ENCODE data around the gene PDILT.
"Not testable (repeated sequence)": the region's sequence is repeated elsewhere in the genome, so short reads cannot be mapped to it uniquely, and the experiment has no call there.

PDILT gene

DNA sequence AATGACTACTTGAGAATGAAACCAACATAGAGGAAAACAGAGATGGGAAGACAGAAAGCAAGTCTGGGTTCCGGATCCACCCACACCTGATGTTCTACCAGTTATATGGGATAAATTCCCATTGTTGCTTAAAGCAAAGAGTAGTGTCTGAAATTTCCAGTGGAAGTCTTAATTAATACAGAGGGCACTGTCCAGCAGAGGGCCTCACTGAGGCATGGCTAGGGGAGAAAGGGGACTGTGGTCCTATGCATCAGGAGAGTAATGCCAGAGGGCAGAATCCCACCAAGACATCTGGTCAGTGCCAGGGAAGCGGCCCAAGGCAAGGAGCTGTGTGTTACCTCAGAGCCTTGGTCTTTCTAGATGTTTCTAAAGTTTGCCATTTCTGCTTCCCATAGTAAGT, 44.5 kb downstream of the PDILT start:
- no peak for DNase-seq (ENCODE audit: low read depth)

DNA sequence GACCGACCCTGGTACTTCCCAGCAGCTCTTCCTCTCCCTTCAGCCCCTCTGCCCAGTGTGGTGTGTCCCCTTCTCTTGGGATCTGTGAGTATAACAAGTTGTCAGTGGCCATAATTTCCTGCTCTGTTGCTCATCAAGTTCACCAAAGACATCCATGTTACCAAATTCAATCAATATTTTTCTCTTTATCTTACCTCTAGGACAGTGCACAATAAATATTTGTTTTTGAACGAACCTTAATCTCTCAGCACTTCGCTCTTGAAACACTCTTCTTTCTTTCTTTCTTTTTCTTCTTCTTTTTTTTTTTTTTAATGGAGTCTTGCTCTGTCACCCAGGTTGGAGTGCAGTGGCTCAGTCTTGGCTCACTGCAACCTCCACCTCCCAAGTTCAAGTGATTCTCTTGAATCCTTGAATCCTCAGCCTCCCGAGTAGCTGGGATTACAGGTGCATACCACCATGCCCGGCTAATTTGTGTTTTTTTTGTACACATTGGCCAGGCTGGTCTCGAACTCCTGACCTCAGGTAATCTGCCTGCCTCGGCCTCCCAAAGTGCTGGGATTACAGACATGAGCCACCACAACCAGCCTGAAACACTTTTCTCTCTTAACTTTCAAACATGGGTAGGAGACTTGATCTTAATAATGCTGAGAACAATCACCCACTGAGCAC, 49.3 kb downstream of the PDILT start:
- no peak for DNase-seq (ENCODE audit: low read depth)

DNA sequence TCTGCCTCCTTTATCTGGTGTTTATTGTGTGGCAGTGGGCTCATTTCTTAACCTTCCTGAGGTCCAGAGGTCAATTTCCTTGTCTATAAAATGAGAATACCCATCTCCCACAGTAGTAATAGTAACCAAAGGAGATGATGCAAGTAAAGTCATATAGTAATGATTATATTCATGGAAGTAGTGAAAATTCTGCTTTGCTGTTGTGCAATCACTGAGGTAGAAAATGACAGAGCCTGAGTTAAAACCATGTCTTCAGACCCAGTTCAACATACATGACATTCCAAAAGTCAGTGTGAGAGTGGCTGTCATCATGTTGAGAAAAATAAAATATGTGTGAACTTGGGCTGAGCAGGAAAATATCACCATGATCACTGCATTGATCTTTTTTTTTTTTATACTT, 51.2 kb downstream of the PDILT start:
- DNase-seq (ENCODE audit: low read depth) = no peak

DNA sequence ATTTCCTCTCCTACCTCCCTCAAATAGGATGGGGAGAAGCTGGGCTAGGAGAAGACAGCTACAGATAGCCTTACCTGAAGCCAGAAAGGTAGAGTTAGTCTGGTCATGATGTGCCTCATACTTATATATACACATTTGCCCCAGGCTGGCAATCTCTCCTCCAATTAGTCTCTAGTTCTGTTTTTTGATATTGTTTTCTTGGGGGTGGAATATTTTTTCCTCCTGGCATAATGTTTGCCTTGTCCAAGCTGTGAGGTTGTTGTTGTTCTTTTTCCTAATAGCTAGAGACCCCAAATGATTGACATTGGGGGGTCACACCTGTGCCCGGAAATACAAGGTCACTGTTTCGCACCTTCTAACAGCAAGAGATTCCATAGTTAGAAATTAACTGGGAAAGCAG, 51.9 kb downstream of the PDILT start, which contains the start of gene UMOD:
TSS of gene UMOD (minus strand) at position 101 of the 400 bp plus-strand sequence. CDS start 1,978 bp downstream, outside the sequence.
- no peak for DNase-seq (ENCODE audit: low read depth)

DNA sequence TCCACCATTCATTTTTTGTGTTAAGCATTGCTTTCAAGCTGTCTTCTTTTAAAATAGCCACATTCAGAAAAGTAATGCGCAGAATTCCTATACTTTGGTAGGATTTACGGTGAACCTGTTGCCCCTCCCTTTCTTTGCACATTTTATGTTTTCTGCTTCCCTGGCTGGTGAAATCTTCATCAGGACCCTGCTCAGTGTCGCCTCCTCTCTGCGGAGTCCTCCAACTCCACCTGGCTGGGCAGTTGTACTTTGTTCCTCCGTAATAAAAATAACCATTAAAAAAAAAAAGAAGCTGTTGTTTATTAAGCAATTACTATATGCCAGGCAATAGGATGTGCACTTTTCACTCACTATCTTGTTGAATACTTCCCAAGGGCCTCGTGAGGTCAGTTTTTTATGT, 54.9 kb downstream of the PDILT start:
- no peak for DNase-seq (ENCODE audit: low read depth)

DNA sequence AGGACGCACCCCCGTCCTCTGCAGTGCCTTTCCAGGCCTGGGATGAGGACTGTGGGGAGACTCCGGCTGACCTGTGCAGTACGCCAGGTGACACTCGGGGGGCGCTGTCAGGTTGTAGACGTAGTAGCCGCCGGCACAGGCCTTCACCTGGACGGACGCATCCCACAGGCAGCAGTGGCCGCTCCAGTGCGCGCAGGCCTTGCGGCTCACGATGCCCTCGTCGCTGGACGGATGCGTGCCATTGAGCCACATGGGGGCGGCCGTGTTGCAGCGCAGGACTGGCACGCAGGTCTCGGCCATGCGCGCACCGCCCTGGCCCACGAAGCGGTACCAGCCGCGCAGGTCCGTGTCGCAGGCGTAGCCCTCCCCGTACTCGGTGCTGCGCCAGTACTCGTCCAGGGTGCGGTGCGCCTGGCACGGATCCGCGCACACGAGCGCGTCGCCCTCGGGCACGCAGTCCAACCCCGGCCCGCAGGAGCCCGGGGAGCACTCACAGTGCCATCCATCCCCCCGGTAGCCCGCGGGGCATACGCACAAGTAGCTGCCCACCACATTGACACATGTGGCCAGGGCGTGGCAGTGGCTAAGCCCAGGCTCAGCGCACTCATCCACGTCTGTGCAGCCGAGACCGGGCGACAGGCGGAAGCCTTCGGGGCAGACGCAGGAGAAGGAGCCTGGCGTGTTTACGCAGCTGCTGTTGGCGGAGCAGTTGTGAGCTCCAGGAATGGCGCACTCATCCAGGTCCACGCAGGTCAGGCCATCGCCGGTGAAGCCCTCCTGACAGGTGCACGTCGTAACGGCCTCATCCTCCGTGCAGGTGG, 56.0 kb downstream of the PDILT start:
- no peak for DNase-seq (ENCODE audit: low read depth)

DNA sequence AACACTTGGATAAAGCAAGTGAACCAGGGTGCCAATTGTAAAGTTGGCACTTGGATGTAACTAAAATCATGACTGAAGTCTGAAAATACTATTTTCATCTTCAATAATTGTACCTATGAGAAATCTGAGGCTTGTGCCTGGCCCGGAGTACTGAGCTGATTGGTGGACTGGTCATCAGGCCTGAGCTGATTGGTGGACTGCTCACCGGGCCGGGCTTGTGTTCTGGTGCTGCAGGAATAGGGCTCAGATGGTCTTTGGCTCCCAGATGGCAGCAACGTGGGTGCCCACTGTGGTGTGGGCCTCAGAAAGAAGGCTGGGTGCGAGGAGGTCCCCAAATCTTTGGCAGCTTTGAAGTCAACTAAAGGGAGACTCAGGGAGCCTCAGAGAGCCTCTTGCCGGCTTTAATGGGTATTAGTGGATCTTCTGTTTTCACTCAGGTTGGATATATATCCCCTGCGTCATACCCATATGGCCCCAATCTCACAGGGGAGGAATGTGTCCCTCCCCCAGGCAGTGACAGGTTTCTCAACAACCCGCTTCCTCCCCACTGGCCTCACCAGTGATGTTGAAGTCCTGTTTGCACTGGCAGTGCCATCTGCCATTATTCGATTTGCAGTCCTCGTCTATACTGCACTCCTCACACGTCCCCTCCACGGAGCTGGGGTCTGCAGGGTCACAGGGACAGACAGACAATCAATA, 56.7 kb downstream of the PDILT start:
- no peak for DNase-seq (ENCODE audit: low read depth)

DNA sequence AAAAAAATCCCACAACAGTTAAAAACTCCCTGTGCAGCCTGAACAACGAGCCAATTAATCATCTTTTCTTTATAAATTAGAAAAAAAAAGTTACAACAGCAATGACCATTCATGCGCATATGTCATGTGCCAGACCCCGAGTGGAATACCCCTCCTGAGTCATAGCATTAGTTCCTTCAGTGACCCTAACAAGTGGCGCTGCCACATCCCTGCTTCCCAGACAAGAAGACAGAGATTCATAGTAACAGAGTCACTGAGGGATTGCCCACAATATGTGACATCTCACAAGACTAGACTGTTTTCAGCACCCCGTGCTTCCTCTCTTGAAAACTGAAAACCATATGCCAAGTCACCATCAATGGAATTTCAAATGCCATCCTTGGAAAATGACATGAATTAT, 59.9 kb downstream of the PDILT start:
- DNase-seq (ENCODE audit: low read depth) = no peak

DNA sequence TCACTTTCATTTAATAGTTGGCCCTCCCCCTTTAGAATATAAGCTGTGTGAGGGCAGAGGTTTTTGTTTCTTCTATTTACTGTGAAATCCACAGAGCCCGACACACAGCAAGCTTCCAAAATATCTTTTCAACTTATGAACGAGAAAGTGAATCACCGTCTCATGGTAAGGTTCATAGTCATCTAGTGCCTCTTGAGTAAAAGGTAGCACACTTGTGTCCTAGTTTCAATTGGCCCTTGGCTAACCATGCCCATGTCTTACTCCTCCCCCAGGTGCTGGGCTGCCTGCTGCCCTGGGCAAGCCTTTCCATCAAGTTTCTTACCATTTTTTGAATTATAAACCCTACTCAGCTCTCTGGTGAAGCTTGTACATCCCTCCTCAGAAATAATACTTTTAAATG, 64.8 kb downstream of the PDILT start:
- DNase-seq (ENCODE audit: low read depth) = no peak

DNA sequence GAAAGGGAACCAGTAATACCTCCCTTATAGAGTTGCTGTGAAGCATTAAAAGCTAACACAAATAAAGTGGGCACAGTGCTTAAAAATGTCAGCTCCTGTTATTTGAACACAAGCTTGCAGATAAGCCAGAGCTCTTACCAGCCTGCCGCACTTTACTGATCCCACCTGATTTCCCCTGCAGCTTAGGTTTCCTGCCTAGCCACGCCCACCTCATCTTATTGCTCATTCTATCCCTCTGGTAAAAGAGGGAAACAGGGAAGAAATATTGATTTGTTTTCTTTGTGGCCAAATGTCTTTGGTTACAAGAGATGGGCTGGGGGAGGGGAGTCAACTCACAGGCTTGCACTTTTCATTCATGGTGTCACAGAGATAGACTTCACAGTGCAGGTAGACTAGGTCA, 67.6 kb downstream of the PDILT start:
- DNase-seq (ENCODE audit: low read depth) = no peak

DNA sequence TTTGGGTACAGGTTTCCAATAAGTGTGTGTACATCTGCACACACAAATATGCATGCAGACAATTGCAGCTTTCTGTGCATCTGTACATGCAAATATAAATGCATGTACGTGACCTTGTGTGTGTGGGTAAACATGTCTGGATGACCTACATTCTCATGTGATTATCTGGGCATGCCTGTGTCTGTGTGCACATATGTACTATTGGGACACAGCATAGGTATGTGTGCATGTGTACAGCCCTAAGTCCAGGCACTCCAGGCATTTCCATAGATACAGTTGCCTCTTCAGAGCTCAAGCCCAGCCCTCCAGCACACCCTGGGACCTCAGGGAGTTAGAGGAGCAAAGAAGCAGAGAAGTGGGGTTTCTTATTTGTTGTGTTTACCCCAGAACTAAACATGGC, 70.1 kb downstream of the PDILT start:
- no peak for DNase-seq (ENCODE audit: low read depth)

DNA sequence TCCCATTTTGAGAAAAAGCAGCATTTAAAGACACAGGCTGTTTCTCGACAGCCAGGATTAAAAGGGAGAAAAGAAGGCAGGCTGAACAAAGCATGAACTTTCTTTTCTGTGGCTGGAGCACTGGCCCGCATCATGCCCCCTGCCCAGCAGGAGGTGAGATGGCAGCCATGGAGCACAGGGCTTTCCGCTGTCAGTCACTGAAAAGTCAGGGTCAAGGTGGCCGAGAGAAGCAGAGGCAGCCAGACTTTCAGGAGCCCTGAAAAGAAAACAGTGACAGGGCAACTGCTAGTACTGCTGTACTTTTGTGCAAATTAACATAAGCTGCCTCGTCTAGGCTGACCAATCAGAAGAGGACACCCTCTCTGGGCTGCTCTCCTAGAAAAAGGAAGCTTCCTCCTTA, 71.4 kb downstream of the PDILT start:
- DNase-seq (ENCODE audit: low read depth) = no peak

DNA sequence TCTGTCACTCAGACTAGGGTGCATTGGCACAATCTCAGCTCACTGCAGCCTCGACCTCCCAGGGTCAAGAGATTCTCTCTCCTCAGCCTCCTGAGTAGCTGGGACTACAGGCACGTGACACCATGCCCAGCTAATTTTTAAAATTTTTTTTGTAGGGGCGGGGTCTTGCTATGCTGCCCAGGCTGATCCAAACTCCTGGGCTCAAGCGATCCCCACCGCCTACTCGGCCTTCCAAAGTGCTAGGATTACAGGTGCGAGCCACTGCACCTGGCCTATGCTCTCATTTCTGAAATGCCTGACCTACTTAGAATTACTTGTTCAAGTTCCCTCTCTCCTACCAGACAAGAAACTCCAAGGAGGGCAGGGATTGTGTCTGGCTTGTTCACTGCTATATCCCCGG, 72.1 kb downstream of the PDILT start:
- no peak for DNase-seq (ENCODE audit: low read depth)

DNA sequence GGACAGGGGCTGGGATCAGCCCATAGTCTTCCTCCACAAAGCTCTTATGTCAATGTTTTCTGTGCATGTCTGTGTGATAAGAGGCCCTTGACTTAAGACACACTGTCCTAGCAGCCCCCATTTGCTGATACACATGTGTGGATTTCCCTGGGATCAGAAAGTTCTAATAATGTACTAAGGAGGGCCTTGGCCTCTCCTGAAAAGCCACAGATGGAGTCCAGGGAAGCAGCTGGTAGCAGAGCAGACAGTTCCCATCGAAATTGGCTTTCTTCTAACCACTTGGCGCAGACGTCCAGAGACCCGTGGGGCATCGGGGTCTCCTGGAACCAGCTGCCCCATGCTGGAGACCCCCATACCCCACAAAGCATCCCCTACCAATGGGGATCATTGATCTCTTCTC, 72.9 kb downstream of the PDILT start:
- no peak for DNase-seq (ENCODE audit: low read depth)

DNA sequence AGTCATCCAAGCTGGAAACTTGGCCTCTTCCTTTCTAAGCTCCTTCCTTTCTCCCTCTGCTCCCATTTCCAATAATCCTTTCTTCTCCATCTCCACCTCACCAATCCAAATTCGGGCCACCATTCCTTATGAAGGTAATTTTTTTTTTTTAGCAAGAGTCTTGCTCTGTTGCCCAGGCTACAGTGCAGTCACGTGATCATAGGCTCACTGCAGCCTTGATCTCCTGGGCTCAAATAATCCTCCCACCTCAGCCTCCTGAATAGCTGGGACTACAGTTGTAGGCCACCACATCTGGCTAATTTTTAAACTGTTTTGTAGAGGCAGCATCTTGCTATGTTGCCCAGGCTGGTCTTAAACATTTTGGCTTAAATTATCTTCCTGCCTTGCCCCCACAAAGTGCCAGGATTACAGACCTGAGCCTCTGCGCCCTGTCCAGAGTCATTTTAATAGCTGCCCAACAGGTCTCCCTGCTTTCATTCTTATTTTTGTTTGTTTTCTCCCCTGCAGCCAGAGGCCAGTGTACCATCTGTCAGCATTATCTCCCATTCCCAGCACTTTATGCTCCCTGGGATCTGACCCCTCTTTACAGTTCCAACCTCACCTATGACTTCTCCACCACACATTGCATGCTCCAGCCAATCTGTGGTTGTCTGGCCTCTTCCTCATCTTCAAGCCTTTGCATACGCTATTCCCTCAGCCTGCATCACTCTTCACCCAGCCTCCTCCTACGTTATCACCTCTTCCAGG, 75.0 kb downstream of the PDILT start:
- DNase-seq (ENCODE audit: low read depth) = no peak

DNA sequence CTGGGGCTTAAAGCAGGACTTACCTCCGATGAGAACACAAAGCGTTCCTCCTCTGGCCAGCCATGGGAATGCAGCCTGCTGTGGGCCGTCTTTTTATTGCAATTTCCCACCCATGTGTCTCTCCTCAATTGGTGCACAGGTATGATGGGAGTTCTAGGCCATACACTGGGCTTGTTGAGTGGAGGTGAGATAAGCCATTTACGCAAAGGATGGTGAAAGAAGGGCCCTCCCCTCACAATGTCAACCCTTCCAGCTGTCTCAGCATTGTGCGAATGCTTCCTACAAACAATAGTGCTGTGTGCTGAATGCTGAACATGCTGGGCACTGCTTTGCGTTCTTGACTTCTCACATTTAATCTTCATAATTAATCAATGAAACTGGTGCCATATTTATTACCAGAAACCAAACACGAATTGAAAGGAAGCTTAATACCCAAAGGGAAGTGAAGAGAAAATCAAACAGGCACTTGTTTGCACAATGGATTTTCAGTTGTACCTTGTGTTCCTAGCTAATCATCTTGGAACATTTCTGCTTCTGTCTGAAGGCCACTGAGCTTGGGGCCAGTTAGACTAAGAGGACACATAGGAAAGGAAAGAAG, 77.0 kb downstream of the PDILT start, which contains the start of gene GP2:
TSS of gene GP2 (minus strand) at position 70 of the 598 bp plus-strand sequence. CDS start 1,082 bp downstream, outside the sequence.
- no peak for DNase-seq (ENCODE audit: low read depth)

DNA sequence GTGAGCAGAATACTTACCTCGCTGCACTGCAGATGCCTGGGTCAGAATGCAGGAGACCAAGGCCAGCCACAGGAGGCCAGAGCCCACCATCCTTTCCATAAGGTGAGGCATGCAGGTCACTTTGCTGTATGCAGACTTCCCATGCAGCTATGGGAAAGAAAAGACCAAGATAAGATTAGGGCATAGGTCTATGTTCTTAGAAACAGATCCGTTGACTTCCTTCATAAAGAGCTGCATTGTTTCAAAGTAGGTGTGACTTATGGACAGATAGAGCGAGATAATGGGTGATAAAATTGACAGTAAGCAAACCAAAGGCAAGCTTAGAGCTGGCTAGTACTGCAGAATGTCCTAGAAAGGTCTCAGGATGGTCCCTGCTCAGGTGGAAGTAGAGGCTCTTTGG, 78.2 kb downstream of the PDILT start:
- no peak for DNase-seq (ENCODE audit: low read depth)

DNA sequence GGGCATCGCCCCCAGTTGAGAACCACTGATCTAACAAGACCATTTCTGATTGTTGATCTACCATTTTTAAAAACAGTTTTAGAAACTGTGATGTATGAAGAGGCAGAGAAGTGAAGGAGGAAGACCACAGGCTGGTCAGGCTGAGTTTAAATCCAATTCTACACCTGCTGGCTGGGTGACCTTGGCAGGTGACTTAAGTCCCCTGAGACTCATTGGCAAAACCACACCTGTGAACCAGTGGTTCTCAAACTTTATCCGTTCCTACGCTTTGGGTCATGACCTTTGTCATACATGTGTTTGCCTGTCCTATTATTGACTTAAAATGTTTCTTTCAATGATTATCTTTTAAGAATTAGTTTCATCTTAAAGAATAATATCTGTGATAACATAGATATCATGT, 79.5 kb downstream of the PDILT start:
- DNase-seq (ENCODE audit: low read depth) = no peak

DNA sequence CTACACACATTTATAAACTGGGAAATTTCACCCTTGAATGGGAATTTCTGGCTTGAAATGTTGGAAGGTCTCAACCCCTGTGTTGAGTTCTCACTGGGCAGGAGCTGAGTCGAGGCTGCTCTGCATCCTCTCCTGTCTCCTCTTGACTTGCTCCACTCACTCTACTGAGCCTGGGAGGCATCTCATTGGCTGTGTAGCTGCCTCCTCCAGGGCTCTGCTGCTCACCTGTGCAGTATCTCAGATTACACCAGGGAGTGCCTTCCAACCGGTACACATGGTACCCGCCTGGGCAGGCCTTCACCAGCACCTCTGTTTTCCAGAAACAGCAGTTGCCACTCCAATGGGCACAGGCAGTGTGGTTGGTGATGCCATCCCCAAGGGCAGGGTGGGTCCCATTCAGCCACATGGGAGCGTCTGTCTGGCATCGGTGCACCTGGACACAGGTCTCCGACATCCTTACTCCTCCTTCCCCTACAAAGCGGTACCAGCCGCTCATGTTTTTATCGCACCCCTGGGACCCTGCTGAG, 80.9 kb downstream of the PDILT start:
- DNase-seq (ENCODE audit: low read depth) = no peak

DNA sequence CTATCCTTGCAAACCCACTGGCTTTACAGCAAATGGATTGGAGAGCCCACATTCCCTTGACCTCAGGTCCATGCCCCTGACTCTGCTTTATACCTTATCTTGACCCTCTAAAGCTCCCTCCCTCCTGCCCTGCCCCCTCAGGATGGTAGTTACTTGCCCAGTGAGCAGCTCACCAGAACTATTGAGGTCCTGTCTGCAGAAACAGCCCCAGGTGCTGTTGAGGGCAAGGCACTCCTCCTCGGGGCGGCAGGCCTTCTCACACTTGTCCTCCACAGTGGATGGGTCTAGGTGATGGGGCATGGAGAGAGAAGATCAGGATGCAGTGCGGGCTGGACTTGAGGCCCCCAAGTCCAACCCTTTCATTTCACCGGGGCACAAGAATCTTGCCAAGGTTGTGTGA, 81.8 kb downstream of the PDILT start:
- no peak for DNase-seq (ENCODE audit: low read depth)

DNA sequence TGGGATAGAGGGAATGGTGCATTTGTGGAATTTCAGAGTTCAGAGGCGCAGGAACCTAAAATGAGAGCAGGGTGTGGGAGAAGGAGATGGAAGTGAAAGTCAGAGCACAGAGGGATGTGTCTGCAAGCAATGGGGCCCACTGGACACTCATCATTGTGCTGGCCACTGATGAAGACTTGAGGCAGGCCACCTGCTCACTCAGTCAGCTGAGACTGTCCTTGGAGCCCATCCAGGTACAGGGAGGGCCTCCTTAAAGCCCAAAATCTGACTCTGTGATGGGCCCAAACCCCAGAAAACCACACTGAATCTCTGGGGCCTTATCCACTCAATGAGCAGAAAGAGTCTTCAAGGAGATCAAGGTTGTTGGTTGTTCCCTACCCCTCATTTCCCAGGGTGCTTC, 82.9 kb downstream of the PDILT start:
- no peak for DNase-seq (ENCODE audit: low read depth)

DNA sequence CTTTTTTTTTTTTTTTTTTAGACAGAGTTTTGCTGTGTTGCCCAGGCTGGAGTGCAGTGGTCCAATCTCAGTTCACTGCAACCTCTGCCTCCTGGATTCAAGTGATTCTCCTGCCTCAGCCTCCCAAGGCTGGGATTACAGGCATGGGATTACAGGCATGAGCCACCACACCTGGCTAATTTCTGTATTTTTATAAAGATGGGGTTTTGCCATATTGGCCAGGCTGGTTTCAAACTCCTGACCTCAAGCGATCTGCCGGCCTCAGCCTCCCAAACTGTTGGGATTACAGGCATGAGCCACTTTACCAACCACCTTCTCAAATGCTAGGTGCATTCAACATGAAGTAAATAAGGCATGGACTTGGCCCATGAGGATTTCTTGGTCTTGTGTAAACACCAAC, 83.5 kb downstream of the PDILT start:
- DNase-seq (ENCODE audit: low read depth) = not testable (repeated sequence)
